WTC11 (cell line): ENCODE measurements around the gene UQCRHL. TPM values are rescaled to one million over a fixed set of nuclear protein-coding genes. Genes with fewer than 3 reads are reported as not detected.

Source experiments
- ATAC-seq: fragments of 200-7000 bp; cut with Tn5 transposase; 2 replicates; pipeline ENCODE4 v1.10.0; 2021; ENCODE audit warnings: mild to moderate bottlenecking, moderate library complexity
- CTCF ChIA-PET: fragments of 300-600 bp; sonication (Branson Sonifier 250); formaldehyde crosslinking; loops from one replicate; lab custom pipeline; 2021; ENCODE audit warnings: antibody characterized with exemption; lab: Charles Lee
- POLR2A ChIA-PET: fragments of 350-600 bp; sonication (Branson Sonifier 250); formaldehyde crosslinking; loops from one replicate; lab custom pipeline; 2021; ENCODE audit warnings: antibody characterized with exemption; lab: Charles Lee
- DNase-seq: peaks from one replicate; pipeline ENCODE4 v3.0.0; 2021; ENCODE audit warnings: low spot score
- H3K27ac Mint-ChIP-seq: 2 replicates; pipeline ENCODE4 v1.8.0; 2021; ENCODE audit warnings: mixed read lengths
- H3K27me3 Mint-ChIP-seq: 2 replicates; pipeline ENCODE4 v1.8.0; 2021; ENCODE audit warnings: low read depth, mild to moderate bottlenecking, moderate library complexity, mixed read lengths
- H3K36me3 Mint-ChIP-seq: 2 replicates; pipeline ENCODE4 v1.8.0; 2021; ENCODE audit warnings: mixed read lengths
- H3K4me1 Mint-ChIP-seq: 2 replicates; pipeline ENCODE4 v1.8.0; 2022; ENCODE audit warnings: mixed read lengths
- H3K4me3 Mint-ChIP-seq: 2 replicates; pipeline ENCODE4 v1.8.0; 2021; ENCODE audit warnings: mild to moderate bottlenecking, moderate library complexity, mixed read lengths
- H3K9me3 Mint-ChIP-seq: 2 replicates; pipeline ENCODE4 v1.8.0; 2021; ENCODE audit warnings: mixed read lengths
- ATF1 ChIP-seq: sonication (generic); formaldehyde crosslinking; IDR thresholded peaks from 2 replicates; pipeline ENCODE4 v1.8.1; 2023; ENCODE audit warnings: mild to moderate bottlenecking, moderate library complexity, missing genetic modification reagents
- ATF2 ChIP-seq: sonication (generic); formaldehyde crosslinking; IDR thresholded peaks from 2 replicates; pipeline ENCODE4 v1.8.1; 2022; ENCODE audit warnings: low read depth, missing genetic modification reagents, borderline replicate concordance
- CREB1 ChIP-seq: sonication (generic); formaldehyde crosslinking; IDR thresholded peaks from 2 replicates; pipeline ENCODE4 v1.8.0; 2023; ENCODE audit warnings: mild to moderate bottlenecking, missing genetic modification reagents
- E2F1 ChIP-seq: sonication (generic); formaldehyde crosslinking; IDR thresholded peaks from 2 replicates; pipeline ENCODE4 v1.8.0; 2022; ENCODE audit warnings: mild to moderate bottlenecking, missing genetic modification reagents
- ELF4 ChIP-seq: sonication (generic); formaldehyde crosslinking; IDR thresholded peaks from 2 replicates; pipeline ENCODE4 v1.8.1; 2022; ENCODE audit warnings: low read depth, mild to moderate bottlenecking, moderate library complexity, missing genetic modification reagents
- ETV6 ChIP-seq: sonication (generic); formaldehyde crosslinking; IDR thresholded peaks from 2 replicates; pipeline ENCODE4 v1.8.1; 2022; ENCODE audit warnings: mild to moderate bottlenecking, missing genetic modification reagents
- IRF2 ChIP-seq: sonication (generic); formaldehyde crosslinking; IDR thresholded peaks from 2 replicates; pipeline ENCODE4 v1.8.0; 2022; ENCODE audit warnings: low read depth, missing genetic modification reagents, borderline replicate concordance
- KAT7 ChIP-seq: sonication (generic); formaldehyde crosslinking; IDR thresholded peaks from 2 replicates; pipeline ENCODE4 v1.8.1; 2023; ENCODE audit warnings: missing genetic modification reagents, mild to moderate bottlenecking, borderline replicate concordance
- NFE2L1 ChIP-seq: sonication (generic); formaldehyde crosslinking; IDR thresholded peaks from 2 replicates; pipeline ENCODE4 v1.8.1; 2023; ENCODE audit warnings: missing genetic modification reagents
- NR1H2 ChIP-seq: sonication (generic); formaldehyde crosslinking; IDR thresholded peaks from 2 replicates; pipeline ENCODE4 v1.9.0; 2021; ENCODE audit warnings: mild to moderate bottlenecking, moderate library complexity, missing genetic modification reagents
- NR2C2 ChIP-seq: sonication (generic); formaldehyde crosslinking; IDR thresholded peaks from 2 replicates; pipeline ENCODE4 v1.8.0; 2022; ENCODE audit warnings: mild to moderate bottlenecking, missing genetic modification reagents
- PRRX2 ChIP-seq: fragments of 250-450 bp; sonication (Bioruptor Pico); IDR thresholded peaks from 2 replicates; pipeline ENCODE4 v1.8.0; 2021; ENCODE audit warnings: mild to moderate bottlenecking
- USF2 ChIP-seq: sonication (generic); formaldehyde crosslinking; IDR thresholded peaks from 2 replicates; pipeline ENCODE4 v1.8.1; 2023; ENCODE audit warnings: mild to moderate bottlenecking, missing genetic modification reagents, moderate library complexity
- ZMAT4 ChIP-seq: fragments of 250-450 bp; sonication (Bioruptor Pico); IDR thresholded peaks from 2 replicates; pipeline ENCODE4 v1.9.0; 2021; ENCODE audit warnings: mild to moderate bottlenecking
- ZNF121 ChIP-seq: sonication (generic); formaldehyde crosslinking; IDR thresholded peaks from 2 replicates; pipeline ENCODE4 v1.8.0; 2023; ENCODE audit warnings: missing genetic modification reagents
- ZNF138 ChIP-seq: sonication (generic); formaldehyde crosslinking; conservative IDR thresholded peaks from 2 replicates; pipeline ENCODE4 v1.8.1; 2022; ENCODE audit warnings: mild to moderate bottlenecking, moderate library complexity, missing genetic modification reagents
- ZNF219 ChIP-seq: sonication (generic); formaldehyde crosslinking; IDR thresholded peaks from 2 replicates; pipeline ENCODE4 v1.8.0; 2023; ENCODE audit warnings: missing genetic modification reagents, mild to moderate bottlenecking, borderline replicate concordance
- ZNF416 ChIP-seq: fragments of 250-450 bp; sonication (Bioruptor Pico); IDR thresholded peaks from 2 replicates; pipeline ENCODE4 v1.9.0; 2021; ENCODE audit warnings: mild to moderate bottlenecking, inconsistent platforms
- ZNF671 ChIP-seq: fragments of 250-450 bp; sonication (Bioruptor Pico); IDR thresholded peaks from 2 replicates; pipeline ENCODE4 v1.8.0; 2021; ENCODE audit warnings: mild to moderate bottlenecking
- ZSCAN18 ChIP-seq: fragments of 250-450 bp; sonication (Bioruptor Pico); IDR thresholded peaks from 2 replicates; pipeline ENCODE4 v2.1.2; 2022; ENCODE audit warnings: mild to moderate bottlenecking, moderate library complexity
- total RNA-seq: library from RNA; stranded (reverse); gene quantifications from 3 replicates; pipeline ENCODE4 v1.2.3, GENCODE V29; 2021
- TF ChIP-seq, protein P1 (sequence below): sonication (generic); formaldehyde crosslinking; IDR thresholded peaks from 2 replicates; pipeline ENCODE4 v1.8.1; 2022; ENCODE audit warnings: mild to moderate bottlenecking, missing genetic modification reagents, moderate library complexity, borderline replicate concordance
- TF ChIP-seq, protein P2 (sequence below): sonication (generic); formaldehyde crosslinking; IDR thresholded peaks from 2 replicates; pipeline ENCODE4 v1.8.1; 2022; ENCODE audit warnings: low read depth, mild to moderate bottlenecking, moderate library complexity, missing genetic modification reagents, borderline replicate concordance
- TF ChIP-seq, protein P3 (sequence below): sonication (generic); formaldehyde crosslinking; conservative IDR thresholded peaks from 2 replicates; pipeline ENCODE4 v1.8.1; 2023; ENCODE audit warnings: mild to moderate bottlenecking, low read depth, missing genetic modification reagents, moderate library complexity
- TF ChIP-seq, protein P4 (sequence below): fragments of 250-450 bp; sonication (Bioruptor Pico); IDR thresholded peaks from 2 replicates; pipeline ENCODE4 v1.9.0; 2021; ENCODE audit warnings: moderate library complexity, mild to moderate bottlenecking, inconsistent platforms, borderline replicate concordance
- TF ChIP-seq, protein P5 (sequence below): sonication (generic); formaldehyde crosslinking; IDR thresholded peaks from 2 replicates; pipeline ENCODE4 v1.8.0; 2023; ENCODE audit warnings: missing genetic modification reagents

The UQCRHL gene
- total RNA-seq, 1 experiment from 2014 or later, result 3.8 TPM

GRCh38 chr1:15838721-15839120 lies 31.3 kb upstream of the UQCRHL start (continued):
- TF ChIP-seq ZSCAN18 (CRISPR knock-in tag) (no peak), ZNF138 (CRISPR knock-in tag) (no peak), ZNF121 (no peak), ZMAT4 (no peak), NR1H2 (no peak), CREB1 (CRISPR knock-in tag) (no peak), ATF1 (CRISPR knock-in tag) (no peak), USF2 (CRISPR knock-in tag) (no peak), NFE2L1 (CRISPR knock-in tag) (no peak)

- H3K9me3 Mint-ChIP-seq, result no peaks in the 10 kb centered on the region
- peaks cover 2% of the 10 kb centered on the region; the same call in 1 of the 2 replicates for H3K36me3 Mint-ChIP-seq
- H3K4me1 Mint-ChIP-seq, result peaks cover 20% of the 10 kb centered on the region
- no peak overlapping the region for H3K4me3 Mint-ChIP-seq
- H3K27me3 Mint-ChIP-seq, result no peaks in the 10 kb centered on the region; the same call in 1 of the 2 replicates
- ChIA-PET CTCF (interaction anchor here (0.6 to 2.5 kb wide), 8 partner anchors 10 to 100 kb away, joined by 3 to 13 read pairs (median 5); partner anchors contain the start of gene SPEN), POLR2A (interaction anchor here (3.7 kb wide), 1 partner anchor 10 kb away, joined by 51 read pairs; the partner anchor contains the start of gene SPEN)
- peak overlapping the region; percentile 30; the same call in 1 of the 2 replicates for H3K27ac Mint-ChIP-seq
- ATAC-seq (no peak), DNase-seq (no peak)
- TF ChIP-seq, protein P1, sequence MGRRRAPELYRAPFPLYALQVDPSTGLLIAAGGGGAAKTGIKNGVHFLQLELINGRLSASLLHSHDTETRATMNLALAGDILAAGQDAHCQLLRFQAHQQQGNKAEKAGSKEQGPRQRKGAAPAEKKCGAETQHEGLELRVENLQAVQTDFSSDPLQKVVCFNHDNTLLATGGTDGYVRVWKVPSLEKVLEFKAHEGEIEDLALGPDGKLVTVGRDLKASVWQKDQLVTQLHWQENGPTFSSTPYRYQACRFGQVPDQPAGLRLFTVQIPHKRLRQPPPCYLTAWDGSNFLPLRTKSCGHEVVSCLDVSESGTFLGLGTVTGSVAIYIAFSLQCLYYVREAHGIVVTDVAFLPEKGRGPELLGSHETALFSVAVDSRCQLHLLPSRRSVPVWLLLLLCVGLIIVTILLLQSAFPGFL (CRISPR knock-in tag), result no peak
- no peak for TF ChIP-seq ELF4 (CRISPR knock-in tag)
- TF ChIP-seq PRRX2 (CRISPR knock-in tag), result no peak
- no peak for TF ChIP-seq ZNF138 (CRISPR knock-in tag)
- TF ChIP-seq KAT7 (CRISPR knock-in tag), result no peak
- TF ChIP-seq, protein P2, sequence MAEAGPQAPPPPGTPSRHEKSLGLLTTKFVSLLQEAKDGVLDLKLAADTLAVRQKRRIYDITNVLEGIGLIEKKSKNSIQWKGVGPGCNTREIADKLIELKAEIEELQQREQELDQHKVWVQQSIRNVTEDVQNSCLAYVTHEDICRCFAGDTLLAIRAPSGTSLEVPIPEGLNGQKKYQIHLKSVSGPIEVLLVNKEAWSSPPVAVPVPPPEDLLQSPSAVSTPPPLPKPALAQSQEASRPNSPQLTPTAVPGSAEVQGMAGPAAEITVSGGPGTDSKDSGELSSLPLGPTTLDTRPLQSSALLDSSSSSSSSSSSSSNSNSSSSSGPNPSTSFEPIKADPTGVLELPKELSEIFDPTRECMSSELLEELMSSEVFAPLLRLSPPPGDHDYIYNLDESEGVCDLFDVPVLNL (CRISPR knock-in tag), result no peak
- TF ChIP-seq, protein P3, sequence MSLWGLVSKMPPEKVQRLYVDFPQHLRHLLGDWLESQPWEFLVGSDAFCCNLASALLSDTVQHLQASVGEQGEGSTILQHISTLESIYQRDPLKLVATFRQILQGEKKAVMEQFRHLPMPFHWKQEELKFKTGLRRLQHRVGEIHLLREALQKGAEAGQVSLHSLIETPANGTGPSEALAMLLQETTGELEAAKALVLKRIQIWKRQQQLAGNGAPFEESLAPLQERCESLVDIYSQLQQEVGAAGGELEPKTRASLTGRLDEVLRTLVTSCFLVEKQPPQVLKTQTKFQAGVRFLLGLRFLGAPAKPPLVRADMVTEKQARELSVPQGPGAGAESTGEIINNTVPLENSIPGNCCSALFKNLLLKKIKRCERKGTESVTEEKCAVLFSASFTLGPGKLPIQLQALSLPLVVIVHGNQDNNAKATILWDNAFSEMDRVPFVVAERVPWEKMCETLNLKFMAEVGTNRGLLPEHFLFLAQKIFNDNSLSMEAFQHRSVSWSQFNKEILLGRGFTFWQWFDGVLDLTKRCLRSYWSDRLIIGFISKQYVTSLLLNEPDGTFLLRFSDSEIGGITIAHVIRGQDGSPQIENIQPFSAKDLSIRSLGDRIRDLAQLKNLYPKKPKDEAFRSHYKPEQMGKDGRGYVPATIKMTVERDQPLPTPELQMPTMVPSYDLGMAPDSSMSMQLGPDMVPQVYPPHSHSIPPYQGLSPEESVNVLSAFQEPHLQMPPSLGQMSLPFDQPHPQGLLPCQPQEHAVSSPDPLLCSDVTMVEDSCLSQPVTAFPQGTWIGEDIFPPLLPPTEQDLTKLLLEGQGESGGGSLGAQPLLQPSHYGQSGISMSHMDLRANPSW, result no peak
- TF ChIP-seq E2F1 (CRISPR knock-in tag), result no peak
- TF ChIP-seq, protein P4, sequence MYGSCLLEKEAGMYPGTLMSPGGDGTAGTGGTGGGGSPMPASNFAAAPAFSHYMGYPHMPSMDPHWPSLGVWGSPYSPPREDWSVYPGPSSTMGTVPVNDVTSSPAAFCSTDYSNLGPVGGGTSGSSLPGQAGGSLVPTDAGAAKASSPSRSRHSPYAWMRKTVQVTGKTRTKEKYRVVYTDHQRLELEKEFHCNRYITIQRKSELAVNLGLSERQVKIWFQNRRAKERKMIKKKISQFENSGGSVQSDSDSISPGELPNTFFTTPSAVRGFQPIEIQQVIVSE (CRISPR knock-in tag), result no peak
- no peak for TF ChIP-seq NR2C2
- no peak for TF ChIP-seq ZNF671 (CRISPR knock-in tag)
- no peak for TF ChIP-seq ETV6
- TF ChIP-seq, protein P5, sequence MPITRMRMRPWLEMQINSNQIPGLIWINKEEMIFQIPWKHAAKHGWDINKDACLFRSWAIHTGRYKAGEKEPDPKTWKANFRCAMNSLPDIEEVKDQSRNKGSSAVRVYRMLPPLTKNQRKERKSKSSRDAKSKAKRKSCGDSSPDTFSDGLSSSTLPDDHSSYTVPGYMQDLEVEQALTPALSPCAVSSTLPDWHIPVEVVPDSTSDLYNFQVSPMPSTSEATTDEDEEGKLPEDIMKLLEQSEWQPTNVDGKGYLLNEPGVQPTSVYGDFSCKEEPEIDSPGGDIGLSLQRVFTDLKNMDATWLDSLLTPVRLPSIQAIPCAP, result no peak
- TF ChIP-seq ATF2 (CRISPR knock-in tag), result no peak
- TF ChIP-seq ZNF219, result no peak
- TF ChIP-seq ZNF416 (CRISPR knock-in tag), result no peak
- no peak for TF ChIP-seq IRF2 (CRISPR knock-in tag)
- no peak for TF ChIP-seq ATF1 (CRISPR knock-in tag)
These were observed 30.5 kb upstream of the UQCRHL start for GRCh38 chr1:15837931-15838330.
